ENCODE measurements around the gene ATP5F1E. TPM values are rescaled to one million over a fixed set of nuclear protein-coding genes. Genes with fewer than 3 reads are reported as not detected.

Gene ATP5F1E
- total and polyA plus RNA-seq, 10 of the 15 experiments (the other 5 are each of a cell fraction or from before 2014, with no cell fraction given): 49.0 to 407 (median 117) TPM

DNA sequence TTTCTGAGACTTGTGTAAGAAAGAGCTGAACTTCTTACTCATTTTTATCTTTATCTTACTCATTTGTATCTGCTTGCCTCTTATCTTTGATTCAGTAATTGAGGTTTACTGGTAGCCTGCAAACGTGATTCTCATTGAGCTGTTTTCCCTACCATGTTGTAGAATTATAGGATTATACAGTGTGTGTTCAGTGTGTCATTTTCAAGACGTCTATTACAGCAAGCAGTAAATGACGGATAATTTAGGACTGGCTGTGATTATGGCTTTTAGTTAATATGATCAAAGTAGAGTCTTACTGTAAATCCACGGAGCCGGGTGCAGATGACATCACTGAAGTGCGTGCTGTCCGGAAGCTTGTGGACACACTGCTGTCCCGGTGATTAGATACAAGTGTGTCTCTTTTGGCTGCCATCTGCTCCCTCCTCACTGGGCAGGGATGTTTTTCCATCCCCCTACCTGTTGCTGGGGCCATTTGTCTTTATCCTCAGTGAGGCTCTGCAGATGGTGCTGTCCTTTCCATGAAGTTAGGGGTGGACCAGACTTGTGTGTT lies 45.1 kb downstream of the ATP5F1E start:
- intact Hi-C loops (cut with micrococcal nuclease; ENCODE audit: unreplicated experiment) (loop anchor here (10.0 kb wide), 2 partner anchors 48 to 332 kb away; partner anchors contain the start of genes ATP5F1E and STX16), in situ Hi-C loops (cut with MboI) (no loop called here)
- Histone ChIP-seq H4K20me1 (ENCODE audit: control insufficient read depth, insufficient read depth) (no peaks in the 10 kb centered on the region), H3K79me2 (ENCODE audit: control insufficient read depth, insufficient read depth, low read length) (peaks cover 38% of the 10 kb centered on the region), H3K4me2 (ENCODE audit: control insufficient read depth, insufficient read depth) (no peak overlapping the region), H3K27me3 (replicated peaks in 1 of 2; ENCODE audit: control insufficient read depth in 2 of 2, insufficient read depth in 2 of 2, low read length in 1 of 2) (no peaks in the 10 kb centered on the region), H3K4me1 (ENCODE audit: control insufficient read depth, insufficient read depth, low read length) (peaks cover 10% of the 10 kb centered on the region), H3K36me3 (ENCODE audit: control insufficient read depth in 2 of 2, insufficient read depth in 2 of 2, low read length in 1 of 2) (peaks cover 26 to 40% of the 10 kb centered on the region in 2 experiments), H2AFZ (ENCODE audit: control insufficient read depth, low read depth, low read length) (no peak overlapping the region), H3K9me3 (replicated peaks; ENCODE audit: control insufficient read depth, insufficient read depth, low read length) (no peaks in the 10 kb centered on the region), H3K9ac (ENCODE audit: control insufficient read depth, insufficient read depth, low read length) (no peak overlapping the region), H3K27ac (ENCODE audit: control insufficient read depth, insufficient read depth) (no peak overlapping the region), H3K4me3 (no peak overlapping the region)
- BruUV-seq (replicated peaks): no TSS peak
- FAIRE-seq (no peak), DNase-seq (ENCODE audit: low read depth, low spot score) (no peak), ATAC-seq (no peak)
- ChIA-PET CTCF (no interaction called here), RAD21 (ENCODE audit: unreplicated experiment) (no interaction called here), POLR2A (interaction anchor here (1.6 kb wide), 1 partner anchor 80 kb away, joined by 4 read pairs; no protein-coding TSS in a partner anchor), SMC1A (ENCODE audit: uncharacterized antibody, unreplicated experiment) (interaction anchor here (0.6 to 1.5 kb wide), 3 partner anchors 9 to 101 kb away, joined by 3 read pairs; no protein-coding TSS in a partner anchor)
- no peak for TF ChIP-seq IKZF1 (conservative IDR thresholded peaks at IDR 0.05)
- no peak for TF ChIP-seq KDM1A (IDR thresholded peaks at IDR 0.05; ENCODE audit: borderline replicate concordance)
- TF ChIP-seq, protein P1, sequence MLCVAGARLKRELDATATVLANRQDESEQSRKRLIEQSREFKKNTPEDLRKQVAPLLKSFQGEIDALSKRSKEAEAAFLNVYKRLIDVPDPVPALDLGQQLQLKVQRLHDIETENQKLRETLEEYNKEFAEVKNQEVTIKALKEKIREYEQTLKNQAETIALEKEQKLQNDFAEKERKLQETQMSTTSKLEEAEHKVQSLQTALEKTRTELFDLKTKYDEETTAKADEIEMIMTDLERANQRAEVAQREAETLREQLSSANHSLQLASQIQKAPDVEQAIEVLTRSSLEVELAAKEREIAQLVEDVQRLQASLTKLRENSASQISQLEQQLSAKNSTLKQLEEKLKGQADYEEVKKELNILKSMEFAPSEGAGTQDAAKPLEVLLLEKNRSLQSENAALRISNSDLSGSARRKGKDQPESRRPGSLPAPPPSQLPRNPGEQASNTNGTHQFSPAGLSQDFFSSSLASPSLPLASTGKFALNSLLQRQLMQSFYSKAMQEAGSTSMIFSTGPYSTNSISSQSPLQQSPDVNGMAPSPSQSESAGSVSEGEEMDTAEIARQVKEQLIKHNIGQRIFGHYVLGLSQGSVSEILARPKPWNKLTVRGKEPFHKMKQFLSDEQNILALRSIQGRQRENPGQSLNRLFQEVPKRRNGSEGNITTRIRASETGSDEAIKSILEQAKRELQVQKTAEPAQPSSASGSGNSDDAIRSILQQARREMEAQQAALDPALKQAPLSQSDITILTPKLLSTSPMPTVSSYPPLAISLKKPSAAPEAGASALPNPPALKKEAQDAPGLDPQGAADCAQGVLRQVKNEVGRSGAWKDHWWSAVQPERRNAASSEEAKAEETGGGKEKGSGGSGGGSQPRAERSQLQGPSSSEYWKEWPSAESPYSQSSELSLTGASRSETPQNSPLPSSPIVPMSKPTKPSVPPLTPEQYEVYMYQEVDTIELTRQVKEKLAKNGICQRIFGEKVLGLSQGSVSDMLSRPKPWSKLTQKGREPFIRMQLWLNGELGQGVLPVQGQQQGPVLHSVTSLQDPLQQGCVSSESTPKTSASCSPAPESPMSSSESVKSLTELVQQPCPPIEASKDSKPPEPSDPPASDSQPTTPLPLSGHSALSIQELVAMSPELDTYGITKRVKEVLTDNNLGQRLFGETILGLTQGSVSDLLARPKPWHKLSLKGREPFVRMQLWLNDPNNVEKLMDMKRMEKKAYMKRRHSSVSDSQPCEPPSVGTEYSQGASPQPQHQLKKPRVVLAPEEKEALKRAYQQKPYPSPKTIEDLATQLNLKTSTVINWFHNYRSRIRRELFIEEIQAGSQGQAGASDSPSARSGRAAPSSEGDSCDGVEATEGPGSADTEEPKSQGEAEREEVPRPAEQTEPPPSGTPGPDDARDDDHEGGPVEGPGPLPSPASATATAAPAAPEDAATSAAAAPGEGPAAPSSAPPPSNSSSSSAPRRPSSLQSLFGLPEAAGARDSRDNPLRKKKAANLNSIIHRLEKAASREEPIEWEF (IDR thresholded peaks at IDR 0.05; ENCODE audit: insufficient replicate concordance, low read depth, low read length): no peak
- no peak for TF ChIP-seq JUNB (IDR thresholded peaks at IDR 0.05)
- TF ChIP-seq PAX8 (IDR thresholded peaks at IDR 0.05): no peak
- no peak for TF ChIP-seq POLR2AphosphoS2 (IDR thresholded peaks at IDR 0.05; ENCODE audit: low read depth, low read length)
- no peak for TF ChIP-seq ASH2L (IDR thresholded peaks at IDR 0.05; ENCODE audit: borderline replicate concordance, low read depth)
- no peak for TF ChIP-seq TCF3 (IDR thresholded peaks at IDR 0.05; ENCODE audit: borderline replicate concordance, insufficient read depth, low read depth, low read length)
- no peak for TF ChIP-seq CHD4 (IDR thresholded peaks at IDR 0.05)
- TF ChIP-seq PML (IDR thresholded peaks at IDR 0.05; ENCODE audit: low read length): no peak
- TF ChIP-seq JUND (IDR thresholded peaks at IDR 0.05; ENCODE audit: low read depth, low read length): no peak
- WGBS (ENCODE audit: insufficient coverage, insufficient replicate concordance, low lambda C conversion rate, missing lambda C conversion rate): 81% methylated on average over 8 of the region's 8 CpGs

All from GM12878 (cell line).